Measurements from ENCODE around the gene ANKRD49.

Gene ANKRD49

GRCh38 chr11:94545264-94546161 lies 51.7 kb downstream of the ANKRD49 start:
- DNase-seq, result no peak

GRCh38 chr11:94546162-94546470 lies 52.3 kb downstream of the ANKRD49 start:
- DNase-seq, result no peak

GRCh38 chr11:94546886-94547285 lies 53.1 kb downstream of the ANKRD49 start:
- DNase-seq, result no peak

GRCh38 chr11:94549146-94549545 lies 55.4 kb downstream of the ANKRD49 start:
- no peak for DNase-seq
